Keratinocyte (primary cell): ENCODE results near the gene CHMP2B.

Source experiments
- EZH2 ChIP-seq: IDR thresholded peaks from one replicate; pipeline ENCODE4 v1.6.1; 2012; ENCODE audit warnings: inconsistent platforms, mild to moderate bottlenecking, low read length, moderate library complexity
- TF ChIP-seq, protein P1 (sequence below), 3 experiments: IDR thresholded peaks in 1 of 3; conservative IDR thresholded peaks in 1 of 3; optimal IDR thresholded peaks in 1 of 3; 2 replicates in 2 of 3; 3 replicates in 1 of 3; pipeline versions ENCODE3 to v1.5.1; 2011; ENCODE audit warnings: low read length in 3 of 3, mild to moderate bottlenecking in 3 of 3, moderate library complexity in 2 of 3, control low read depth in 1 of 3, inconsistent platforms in 1 of 3; ENCODE audit not compliant: insufficient read depth in 2 of 3; ENCODE audit errors: extremely low read depth in 1 of 3

DNA sequence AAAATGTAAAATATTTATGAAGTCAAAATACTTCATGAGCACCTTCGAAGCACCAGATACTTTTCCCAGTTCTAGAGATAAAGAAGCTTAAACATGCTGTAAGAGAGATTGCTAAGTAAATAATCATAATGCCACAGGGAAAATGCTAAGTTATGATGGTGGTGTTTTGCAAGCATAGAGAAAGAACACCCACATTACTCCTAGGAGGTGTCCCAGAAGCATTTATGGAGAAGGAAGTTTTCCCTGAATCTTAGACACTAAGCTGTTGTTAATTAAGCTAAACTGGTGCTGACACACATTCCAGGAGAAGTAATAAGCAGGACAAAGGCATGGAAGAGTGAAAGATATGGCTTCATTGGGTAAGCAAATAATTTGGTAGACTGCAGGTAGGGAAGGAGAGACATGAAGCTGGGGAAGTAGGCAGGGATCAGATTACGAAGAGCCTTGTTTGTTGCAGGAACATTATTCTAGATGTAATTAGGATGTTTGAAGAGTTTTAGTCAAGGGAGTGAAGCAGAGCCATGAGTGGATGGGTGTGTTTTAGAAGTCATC lies 40.4 kb upstream of the CHMP2B start:
- TF ChIP-seq, protein P1, sequence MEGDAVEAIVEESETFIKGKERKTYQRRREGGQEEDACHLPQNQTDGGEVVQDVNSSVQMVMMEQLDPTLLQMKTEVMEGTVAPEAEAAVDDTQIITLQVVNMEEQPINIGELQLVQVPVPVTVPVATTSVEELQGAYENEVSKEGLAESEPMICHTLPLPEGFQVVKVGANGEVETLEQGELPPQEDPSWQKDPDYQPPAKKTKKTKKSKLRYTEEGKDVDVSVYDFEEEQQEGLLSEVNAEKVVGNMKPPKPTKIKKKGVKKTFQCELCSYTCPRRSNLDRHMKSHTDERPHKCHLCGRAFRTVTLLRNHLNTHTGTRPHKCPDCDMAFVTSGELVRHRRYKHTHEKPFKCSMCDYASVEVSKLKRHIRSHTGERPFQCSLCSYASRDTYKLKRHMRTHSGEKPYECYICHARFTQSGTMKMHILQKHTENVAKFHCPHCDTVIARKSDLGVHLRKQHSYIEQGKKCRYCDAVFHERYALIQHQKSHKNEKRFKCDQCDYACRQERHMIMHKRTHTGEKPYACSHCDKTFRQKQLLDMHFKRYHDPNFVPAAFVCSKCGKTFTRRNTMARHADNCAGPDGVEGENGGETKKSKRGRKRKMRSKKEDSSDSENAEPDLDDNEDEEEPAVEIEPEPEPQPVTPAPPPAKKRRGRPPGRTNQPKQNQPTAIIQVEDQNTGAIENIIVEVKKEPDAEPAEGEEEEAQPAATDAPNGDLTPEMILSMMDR (optimal IDR thresholded peaks at IDR 0.05 in 1 of 3, IDR thresholded peaks at IDR 0.05 in 1 of 3, conservative IDR thresholded peaks at IDR 0.05 in 1 of 3; ENCODE audit: extremely low read depth in 1 of 3, insufficient read depth in 2 of 3, low read length in 3 of 3), result no peak
- no peak for TF ChIP-seq EZH2
